GM21526 (cell line): ENCODE results near the gene OAF.

Experiments used
- ATAC-seq: cut with Tn5 transposase; IDR thresholded peaks from one replicate; pipeline ENCODE4 v1.9.1; 2021; ENCODE audit warnings: moderate library complexity; ENCODE audit not compliant: unreplicated experiment, low FRiP score

Gene OAF

GRCh38 chr11:120219938-120220746 lies 9.3 kb downstream of the OAF start:
- no peak for ATAC-seq

GRCh38 chr11:120220747-120221037 lies 9.9 kb downstream of the OAF start:
- no peak for ATAC-seq

GRCh38 chr11:120221115-120221752 lies 10.4 kb downstream of the OAF start:
- ATAC-seq: no peak

- no peak for ATAC-seq
Observed at GRCh38 chr11:120222916-120223315, 12.1 kb downstream of the OAF start.

GRCh38 chr11:120223793-120224192 lies 13.0 kb downstream of the OAF start:
- ATAC-seq: no peak

GRCh38 chr11:120224361-120224760 lies 13.5 kb downstream of the OAF start:
- no peak for ATAC-seq

GRCh38 chr11:120224972-120225909 lies 14.4 kb downstream of the OAF start:
- no peak for ATAC-seq

- no peak for ATAC-seq
Observed at GRCh38 chr11:120226242-120226641, 15.4 kb downstream of the OAF start.

- no peak for ATAC-seq
Observed at GRCh38 chr11:120226714-120227113, 15.9 kb downstream of the OAF start.

- no peak for ATAC-seq
Observed at GRCh38 chr11:120227228-120227852, 16.5 kb downstream of the OAF start.

- ATAC-seq: no peak
Observed at GRCh38 chr11:120228794-120229384, 18.1 kb downstream of the OAF start.

GRCh38 chr11:120229451-120230424 lies 18.9 kb downstream of the OAF start:
- no peak for ATAC-seq

GRCh38 chr11:120230433-120231071 lies 19.7 kb downstream of the OAF start:
- no peak for ATAC-seq

GRCh38 chr11:120231963-120232362 lies 21.1 kb downstream of the OAF start:
- ATAC-seq: no peak

GRCh38 chr11:120233207-120233803 lies 22.5 kb downstream of the OAF start:
- ATAC-seq: no peak

GRCh38 chr11:120235024-120235628 lies 24.3 kb downstream of the OAF start:
- ATAC-seq: no peak

GRCh38 chr11:120236169-120237107 lies 25.6 kb downstream of the OAF start:
- no peak for ATAC-seq
